RPMI8226 (cell line): Measurements from ENCODE around the gene SLC7A5.
"Not testable (repeated sequence)": the region's sequence is repeated elsewhere in the genome, so short reads cannot be mapped to it uniquely, and the experiment has no call there.

Experiments used
- DNase-seq: peaks from one replicate; pipeline ENCODE4 v3.0.0-alpha.2; 2015

SLC7A5 gene

DNA sequence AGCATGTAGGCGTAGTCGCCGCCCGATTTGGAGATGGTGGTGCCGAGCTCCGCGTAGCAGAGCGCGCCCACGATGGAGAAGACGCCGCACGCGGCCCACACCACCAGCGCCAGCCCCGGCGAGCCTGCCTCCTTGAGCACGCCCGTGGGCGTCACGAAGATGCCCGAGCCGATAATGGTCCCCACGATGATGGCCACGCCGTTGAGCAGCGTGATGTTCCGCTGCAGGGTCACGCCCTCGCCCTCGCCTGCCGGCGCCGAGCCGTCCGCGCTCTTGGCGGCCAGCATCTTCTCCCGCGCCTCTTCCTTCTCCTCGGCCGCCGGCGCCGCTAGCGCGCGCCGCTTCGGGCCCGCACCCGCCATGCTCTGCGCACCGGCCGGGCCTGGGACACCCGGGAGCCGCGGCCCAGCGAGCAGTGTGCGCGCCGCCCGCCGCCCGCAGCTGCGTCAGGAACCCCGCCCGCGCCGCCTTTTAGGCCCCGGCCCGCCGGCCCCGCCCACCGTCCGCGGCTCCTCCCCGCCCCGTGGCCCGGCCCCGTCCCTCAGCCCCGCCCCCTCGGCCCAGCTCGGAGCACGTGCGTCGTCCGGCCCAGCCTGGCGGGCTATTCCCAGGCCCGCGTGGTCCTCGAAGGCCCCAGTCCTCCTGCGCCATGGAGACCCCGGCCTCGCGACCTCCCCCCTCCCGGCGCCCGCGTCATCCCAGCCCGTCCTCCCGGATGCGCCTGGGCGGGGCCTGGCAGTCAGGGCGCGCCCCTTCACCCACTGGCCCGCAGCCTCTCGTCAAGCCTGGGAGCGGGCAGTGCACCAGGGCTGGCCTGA, at the start of gene SLC7A5:
SLC7A5 (minus strand) TSS at position 447 of the 818 bp plus-strand sequence; CDS start at position 362, 85 bp downstream.
- peak; percentile 85 for DNase-seq

DNA sequence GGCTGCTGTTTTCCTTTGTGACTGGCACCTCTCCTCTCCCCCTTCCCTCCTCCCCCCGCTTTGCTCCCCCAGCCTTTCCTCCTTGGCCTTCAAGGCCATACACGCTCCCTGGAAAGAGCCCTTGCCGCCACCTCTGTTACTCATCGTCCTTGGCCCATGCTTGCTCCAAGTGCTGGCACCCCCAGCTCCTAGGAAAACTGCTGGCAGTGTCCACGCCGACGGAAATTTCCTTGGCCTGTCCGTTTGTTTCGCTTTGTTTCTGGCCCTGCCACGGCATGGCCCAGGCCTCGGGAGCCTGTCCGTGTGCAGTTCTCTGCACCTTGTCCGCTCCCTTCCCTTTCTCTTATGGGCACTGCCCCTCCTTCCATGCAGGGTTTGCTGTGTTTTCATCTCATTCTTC, 49.0 kb upstream of the SLC7A5 start:
- DNase-seq = no peak

DNA sequence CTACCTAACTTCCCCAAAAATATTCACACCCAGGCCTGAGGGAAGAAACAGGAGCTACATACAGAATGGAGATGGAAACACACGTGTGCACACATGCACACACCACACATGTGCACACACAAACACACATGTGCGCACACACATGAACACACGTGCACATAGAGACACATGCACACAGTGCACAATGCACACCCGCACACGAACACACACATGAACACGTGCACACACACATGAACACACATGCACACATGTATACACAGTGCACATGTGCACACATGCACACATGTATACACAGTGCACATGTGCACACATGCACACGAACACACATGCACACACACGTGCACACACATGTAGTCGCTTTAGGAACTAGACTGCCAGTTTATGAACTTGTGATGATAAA, 48.2 kb upstream of the SLC7A5 start:
- DNase-seq = no peak

DNA sequence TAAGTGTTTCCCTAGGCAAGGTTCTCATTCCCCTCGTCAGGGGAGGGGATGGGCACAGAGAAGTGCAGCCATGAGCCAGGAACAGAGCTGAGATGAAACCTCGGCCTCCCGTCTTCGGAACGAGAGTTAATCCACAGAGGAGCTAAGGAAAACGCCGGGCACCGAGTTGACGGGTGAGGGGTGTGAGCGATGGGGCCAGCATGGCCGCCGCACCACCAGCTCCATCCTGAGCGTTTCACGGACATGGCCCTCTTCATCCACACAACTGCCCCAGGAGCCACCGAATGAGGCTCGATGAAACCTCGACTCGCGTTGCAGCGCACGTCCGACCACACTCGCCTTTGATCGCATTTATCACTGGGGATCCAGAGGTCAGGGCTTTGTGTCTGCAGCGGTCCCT, 45.5 kb upstream of the SLC7A5 start:
- DNase-seq = no peak

DNA sequence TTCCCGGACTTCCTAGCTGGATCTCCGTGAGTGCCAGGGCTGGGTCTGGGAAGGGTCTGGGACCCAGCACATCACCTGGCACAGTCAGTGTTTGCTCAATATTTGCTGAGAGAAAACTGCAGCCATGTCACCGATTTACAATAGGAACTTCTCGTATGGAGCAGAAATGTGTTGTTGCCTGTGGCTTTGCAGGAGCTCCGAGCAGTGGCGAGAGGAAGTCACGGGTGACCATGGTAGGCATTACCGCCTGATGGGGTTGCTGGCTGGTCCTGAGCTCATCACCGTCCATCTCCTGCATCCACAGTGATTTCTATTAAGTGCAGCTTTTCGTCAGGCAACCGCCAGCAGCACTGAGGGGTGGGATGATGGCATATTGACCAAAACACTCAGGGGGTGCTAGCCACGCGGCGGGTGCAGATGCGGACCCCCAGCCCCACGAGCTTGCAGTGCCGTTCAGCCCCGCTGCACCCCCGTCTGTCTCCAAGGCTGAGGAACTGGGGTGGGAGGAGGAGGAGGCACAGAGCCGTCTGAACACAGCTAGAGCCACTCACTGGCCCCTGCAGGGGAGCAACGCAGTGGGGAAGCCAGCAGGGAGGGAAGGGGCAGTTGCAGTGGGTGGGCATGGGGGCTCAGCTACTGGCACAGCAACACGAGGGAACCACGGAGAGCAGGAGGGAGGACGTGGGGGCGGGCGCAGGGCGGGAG, 44.9 kb upstream of the SLC7A5 start:
- DNase-seq = not testable (repeated sequence)

DNA sequence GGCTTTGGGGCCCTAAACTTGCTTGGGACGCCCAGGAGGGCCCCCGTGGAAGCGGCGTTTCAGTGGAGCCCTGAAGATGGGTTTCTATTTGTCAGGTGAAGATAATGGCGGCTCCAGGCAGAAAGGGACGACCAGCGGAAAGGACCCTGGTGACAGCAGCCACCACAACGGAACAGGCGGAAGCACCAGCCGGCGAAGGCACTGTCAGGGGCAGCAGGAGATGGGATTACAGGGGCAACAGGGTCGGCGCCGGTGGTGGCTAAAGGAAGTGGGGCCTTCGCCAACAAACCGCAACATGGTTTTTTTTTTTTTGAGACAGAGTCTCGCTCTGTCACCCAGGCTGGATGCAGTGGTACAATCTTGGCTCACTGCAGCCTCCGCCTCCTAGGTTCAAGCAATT, 43.4 kb upstream of the SLC7A5 start:
- DNase-seq = not testable (repeated sequence)

DNA sequence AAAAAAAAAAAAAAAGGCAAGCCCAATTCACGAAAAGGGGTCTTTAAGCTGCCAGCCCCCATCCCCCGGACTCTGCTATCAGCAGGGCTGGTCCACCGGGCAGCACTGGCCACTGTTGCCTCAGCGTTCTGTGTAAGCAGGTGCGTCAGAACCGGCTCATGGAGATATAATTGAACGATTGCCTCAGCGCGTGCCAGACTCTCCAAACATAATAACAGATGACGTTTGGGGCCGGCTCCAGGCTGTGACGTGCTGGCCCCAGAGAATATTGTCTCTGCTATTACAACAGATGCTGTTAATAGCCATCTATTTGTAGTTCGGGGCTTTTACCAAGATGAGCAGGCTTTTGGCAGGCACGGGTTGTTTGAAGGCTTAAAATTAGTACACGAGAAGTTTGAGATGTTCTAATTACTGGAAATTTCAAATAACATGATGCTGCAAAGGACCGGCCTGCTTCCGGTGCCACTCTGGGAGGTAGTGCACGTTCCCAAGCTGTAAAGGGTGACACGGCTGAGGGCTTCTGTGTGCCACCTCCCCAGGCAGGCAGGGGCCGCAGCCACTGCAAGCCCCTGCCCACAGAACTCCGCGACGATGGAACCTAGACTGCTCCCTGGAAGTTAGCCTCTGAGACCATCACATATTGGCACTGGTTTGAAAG, 41.9 kb upstream of the SLC7A5 start:
- not testable (repeated sequence) for DNase-seq

DNA sequence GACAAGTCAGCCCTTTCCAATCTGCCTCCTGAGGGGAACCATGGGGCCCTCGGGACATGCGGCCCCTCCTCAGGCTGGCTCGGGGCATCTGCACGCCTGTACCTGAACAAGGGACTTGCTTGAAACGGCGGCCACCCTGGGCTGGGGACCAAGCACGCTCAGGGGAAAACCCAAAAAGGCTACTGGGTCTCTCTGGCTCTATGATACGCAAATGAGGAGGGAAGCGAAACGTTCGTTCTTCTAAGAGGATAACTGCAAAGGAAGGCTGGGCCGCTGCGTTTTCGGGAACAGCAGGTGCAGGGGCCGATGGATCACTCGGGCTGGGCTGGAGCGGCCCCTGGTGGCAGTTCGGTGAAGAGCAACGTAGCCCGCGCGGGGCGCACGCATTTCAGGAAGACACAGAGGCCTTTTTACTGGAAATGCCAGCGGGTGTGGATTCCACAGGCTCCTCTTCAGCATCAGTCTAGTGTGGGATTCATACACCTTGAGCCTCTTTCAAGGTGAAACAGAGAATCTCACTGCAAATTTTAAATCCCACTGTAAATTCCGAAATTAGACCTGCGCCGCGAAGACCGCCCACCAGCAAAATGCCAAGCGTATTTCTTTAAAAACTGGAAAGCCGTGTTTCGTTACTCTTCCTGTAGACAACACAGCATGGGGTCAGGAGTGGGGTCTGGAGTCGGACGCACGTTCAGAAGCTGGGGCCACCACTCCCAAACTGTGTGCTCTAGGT, 40.1 kb upstream of the SLC7A5 start:
- DNase-seq = peak; percentile 69

DNA sequence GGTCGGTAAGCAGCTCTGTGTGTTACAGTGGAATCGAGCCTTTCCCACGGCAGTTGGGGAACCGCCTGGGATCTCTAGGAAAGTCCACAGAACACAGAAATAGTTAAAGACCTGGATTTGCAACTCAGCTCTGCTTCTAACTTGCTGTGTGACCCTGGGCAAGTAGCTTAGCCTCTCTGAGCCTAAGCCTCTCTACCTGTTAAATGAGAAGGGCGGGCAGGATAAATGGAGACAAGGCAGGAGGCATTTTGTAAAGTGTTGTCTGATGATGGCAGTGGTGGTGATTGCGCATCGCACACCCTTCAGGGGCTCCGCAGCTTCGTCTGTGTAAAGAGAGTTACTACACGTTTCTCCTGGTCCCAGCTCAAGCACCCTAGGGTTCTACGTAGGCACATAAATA, 38.8 kb upstream of the SLC7A5 start:
- not testable (repeated sequence) for DNase-seq

DNA sequence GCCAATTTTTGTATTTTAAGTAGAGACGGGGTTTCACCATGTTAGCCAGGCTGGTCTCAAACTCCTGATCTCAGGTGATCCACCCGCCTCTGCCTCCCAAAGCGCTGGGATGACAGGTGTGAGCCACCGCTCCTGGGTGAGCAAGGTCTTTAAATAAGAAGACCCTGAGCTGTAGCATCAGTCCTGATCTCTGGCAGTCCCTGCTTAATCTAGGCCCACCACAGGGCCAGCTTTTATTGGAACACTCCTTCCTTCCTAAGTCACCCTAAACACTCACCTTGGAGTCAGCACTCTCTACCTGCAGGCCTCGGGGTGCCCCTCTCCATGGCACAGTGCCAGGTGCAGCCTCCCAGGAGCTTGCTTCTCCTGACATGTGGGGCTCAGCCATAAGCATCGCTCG, 36.2 kb upstream of the SLC7A5 start:
- DNase-seq = not testable (repeated sequence)

DNA sequence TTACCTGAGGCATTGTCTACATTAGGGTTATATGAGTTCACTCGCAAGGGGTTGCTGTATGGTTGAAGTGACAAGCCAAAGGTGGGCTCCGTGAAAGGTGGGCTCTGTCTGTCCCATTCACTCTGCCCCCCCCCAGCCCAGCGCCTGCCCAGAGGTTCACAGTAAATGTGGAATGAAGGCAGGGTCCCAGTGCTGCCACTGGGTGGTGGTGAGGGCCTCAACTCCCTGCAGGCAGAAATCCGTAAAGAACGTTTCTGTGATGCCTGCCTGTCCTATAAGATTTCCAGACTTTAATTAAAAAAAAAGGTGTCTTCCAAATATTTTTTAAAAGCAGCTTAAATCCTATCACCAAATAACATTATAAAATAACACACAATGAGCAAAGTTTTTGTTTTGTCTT, 35.7 kb upstream of the SLC7A5 start:
- DNase-seq = not testable (repeated sequence)

DNA sequence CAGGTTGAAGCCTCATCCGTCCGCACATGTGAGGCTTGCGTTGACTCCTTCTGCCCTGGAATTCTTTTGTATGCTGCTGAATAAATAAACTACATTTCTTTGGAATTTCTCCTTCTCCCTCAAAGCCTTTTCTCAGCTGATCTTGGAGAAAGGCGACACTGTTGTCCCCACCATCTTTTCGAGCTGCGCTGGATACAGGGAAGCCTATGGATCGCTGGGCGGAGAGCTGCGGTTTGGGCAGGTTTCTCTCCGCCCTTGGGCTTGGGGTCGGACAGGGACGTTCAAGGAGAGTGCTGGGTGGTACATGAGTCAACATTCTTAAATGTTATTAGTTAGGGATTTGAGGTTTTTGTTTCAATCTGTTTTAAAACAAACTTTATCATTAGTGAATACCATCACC, 31.2 kb upstream of the SLC7A5 start:
- DNase-seq = not testable (repeated sequence)

DNA sequence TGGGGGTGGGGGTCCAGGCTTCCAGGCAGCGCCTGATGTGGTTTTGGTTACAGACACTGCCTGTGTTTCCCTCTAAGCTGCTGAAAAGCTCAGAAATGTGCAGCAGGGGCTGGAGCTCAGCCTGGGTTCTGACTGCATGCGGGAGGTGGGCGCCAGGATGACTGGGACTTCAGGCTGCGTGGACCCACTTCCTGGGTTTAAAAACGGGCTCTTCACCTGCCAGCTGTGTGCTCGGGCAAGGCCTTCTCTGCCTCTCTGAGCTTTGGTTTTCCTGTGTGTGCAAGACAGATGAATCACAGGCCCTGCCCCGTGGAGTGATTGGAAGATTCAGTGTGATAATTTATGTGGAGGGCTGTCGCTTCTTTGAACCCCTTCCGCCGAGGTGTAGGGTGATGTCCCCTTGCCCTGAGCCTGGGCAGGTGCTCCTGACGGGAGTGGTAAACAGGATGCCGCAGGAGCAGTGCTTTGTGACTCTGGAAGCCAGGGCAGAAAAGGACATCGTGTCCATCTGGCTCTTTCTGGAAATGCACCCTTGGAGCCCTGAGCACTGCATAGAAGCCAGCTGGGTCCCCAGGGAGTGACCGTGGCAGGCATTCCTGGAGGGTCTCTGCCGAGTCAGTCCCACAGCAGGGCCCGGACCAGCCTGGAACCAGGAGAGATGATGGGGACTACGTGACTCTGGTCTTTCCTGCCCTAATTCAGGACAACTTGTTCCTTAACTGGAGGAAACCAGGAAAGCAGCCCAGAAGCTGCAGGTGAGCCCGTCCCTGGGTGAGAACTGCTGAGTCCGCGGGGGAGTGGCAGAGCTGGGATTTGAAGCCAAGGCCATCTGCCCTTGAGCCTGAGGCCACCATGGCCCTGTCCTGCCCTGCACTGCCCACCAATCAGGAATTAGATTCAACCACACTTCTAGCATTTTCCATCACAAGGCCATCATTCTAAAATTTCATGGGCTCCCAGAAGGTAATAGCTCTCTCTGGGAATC, 28.5 kb upstream of the SLC7A5 start:
- no peak for DNase-seq

DNA sequence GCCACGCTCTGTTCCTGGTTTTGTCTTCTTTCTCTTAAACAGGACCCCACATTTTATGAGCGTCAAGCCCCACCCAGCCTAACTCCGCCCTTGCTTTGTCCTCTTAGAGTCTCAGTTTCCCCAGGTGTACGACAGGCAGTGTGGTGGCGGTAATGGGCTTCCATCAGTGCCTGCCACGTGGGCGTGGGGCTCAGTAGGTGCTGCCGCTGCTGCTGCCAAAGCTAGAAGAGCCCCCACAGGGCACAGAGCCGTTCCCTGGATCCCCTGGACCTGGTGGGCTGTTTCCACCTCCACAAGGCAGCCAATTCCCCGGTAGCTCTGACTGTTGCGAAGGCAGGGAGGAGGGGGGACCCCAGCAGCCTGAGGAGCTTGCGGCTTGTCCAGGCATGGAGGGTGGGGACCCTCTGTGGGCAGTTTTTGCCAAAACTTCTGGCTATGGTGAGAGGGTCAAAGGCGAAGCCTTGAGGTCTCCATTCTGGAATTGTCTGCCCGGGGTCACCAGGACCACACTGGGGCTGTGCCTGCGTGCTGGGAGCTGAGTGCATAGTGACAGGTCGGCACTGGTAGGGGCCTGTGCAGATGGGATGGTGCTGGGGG, 27.7 kb upstream of the SLC7A5 start:
- not testable (repeated sequence) for DNase-seq

DNA sequence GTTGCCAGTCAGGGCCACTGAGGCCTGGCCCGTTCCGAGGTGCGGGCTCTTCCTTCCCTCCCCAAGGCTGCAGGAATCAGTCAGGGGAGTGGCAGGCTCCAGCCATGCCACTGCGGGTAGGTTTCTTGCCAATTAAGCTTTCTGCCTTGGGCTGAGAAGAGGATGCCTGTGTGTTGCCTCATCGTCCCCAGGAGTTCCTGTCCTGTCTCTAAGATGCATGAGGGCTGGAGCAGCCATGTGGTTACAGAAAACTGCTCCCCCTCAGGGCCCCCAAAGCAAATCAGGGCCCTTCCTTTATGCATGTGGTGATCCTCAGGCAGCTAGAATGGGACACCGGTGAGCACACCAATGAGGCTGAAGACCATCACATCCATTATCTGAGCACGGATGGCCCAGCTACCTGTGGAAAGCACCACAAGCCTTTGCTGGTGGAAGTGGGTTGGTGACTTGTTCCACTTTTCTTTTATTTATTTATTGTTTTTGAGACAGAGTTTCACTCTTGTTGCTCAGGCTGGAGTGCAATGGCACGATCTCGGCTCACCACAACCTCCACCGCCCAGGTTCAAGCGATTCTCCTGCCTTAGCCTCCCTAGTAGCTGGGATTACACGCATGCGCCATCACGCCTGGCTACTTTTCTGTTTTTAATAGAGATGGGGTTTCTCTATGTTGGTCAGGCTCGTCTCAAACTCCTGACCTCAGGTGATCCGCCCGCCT, 27.0 kb upstream of the SLC7A5 start:
- DNase-seq = not testable (repeated sequence)

DNA sequence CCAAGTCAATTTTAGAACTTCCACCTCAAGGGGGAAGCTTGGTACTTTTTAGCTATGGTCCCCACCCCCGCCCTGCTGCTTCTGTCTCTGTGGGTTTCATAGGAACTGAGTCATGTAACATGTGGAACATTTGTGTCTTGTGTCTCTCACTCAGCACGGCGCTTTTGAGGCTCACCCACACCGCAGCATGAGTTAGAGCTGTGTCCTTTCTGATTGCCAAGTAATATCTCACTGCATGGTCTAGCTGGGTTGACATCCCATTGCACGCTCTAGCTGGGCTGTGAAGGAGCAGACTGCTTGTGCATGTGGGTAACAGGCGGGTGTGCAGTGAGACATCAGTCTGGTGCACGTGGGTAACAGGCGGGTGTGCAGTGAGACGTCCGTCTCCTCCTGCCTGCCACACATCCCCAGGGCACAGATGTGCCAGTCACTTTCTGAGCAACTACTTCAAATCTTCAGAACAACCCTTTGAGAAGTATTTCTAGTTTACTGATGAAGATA, 26.4 kb upstream of the SLC7A5 start:
- no peak for DNase-seq

DNA sequence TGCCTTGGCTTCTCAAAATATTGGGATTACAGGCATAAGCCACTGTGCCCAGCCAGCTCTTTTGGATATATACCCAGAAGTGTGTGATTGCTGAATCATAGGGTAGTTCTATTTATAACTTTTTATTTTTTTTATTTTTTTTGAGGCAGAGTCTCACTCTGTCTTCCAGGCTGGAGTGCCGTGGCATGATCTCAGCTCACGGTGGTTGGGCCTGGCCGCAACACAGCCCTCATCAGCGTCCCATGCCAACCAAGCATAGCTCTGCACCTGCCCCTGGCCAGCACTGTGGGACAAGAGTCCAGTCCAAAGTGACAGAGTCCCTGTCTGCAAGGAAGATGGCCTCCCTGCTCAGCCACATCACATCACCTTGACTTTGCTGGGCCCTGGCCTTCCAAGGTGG, 24.7 kb upstream of the SLC7A5 start:
- DNase-seq = not testable (repeated sequence)

DNA sequence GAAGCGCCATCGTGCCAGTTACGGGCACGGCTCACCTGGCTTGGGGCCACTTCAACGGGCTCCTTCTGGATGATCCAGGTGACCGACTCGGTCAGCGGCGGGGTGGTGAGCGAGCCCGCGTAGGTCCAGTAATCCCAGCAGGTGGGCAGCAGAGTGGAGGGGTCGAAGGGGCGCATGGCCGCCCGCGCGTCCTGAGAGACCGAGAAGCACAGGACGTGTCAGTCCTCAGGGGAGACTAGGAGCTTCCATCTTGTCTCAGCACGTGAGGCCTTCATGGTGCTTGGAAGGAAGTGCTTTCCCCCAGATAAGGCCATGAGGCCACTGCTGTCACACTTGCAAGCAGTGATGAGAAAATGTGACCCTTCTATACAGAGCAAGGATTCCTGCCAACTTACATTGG, 22.5 kb upstream of the SLC7A5 start:
- DNase-seq = no peak

DNA sequence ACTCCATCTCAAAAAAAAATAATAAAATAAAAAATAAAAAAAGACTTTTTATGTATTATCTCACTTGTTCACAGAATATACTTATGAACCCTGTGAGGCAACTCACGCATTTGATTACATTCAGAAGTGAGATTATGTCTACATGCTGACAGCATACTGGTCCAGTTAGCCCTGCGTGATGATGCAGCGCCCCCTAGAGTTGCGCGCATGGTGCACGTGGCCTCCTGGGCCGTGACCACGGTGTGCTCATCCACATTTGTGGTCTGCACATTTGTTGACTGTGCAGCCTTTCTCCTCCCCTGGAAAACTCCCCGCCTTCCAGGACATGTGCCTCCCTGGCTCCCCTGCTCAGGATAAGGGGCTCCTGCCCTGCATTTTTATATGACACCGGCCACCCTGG, 20.5 kb upstream of the SLC7A5 start:
- not testable (repeated sequence) for DNase-seq

DNA sequence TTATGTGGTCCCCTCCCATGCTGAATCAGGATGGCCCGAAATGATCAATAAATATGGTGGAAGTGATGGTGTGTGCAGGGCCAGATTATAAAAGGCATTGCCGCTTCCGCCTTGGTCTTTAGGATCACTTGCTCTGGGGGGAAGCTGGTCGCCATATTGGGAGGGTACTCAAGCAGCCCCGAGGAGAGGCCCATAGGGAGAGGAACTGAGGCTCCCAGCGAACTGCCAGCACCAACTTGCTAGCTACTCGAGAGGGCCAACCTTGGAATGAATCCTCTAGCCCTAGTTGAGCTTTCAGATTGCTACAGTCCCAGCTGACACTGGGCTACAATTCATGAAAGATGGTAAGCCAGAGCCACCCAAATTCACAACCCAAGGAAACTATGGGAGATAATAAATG, 19.0 kb upstream of the SLC7A5 start:
- not testable (repeated sequence) for DNase-seq
